Heart right ventricle (tissue), 16 donors: ENCODE data around the gene FRMPD1. TPM values are rescaled to one million over a fixed set of nuclear protein-coding genes. Genes with fewer than 3 reads are reported as not detected.

Source experiments
- ATAC-seq, 8 donors: fragments of 200-7000 bp; cut with Tn5 transposase; one replicate each; pipeline ENCODE4 v1.9.1; 2020; ENCODE audit warnings: mild to moderate bottlenecking in 8 of 8, moderate library complexity in 8 of 8, moderate number of reproducible peaks in 1 of 8
- DNase-seq, 2 donors: peaks; one replicate each; pipeline ENCODE4 v3.0.0-alpha.2; 2020
- H3K27ac ChIP-seq, 10 donors: fragments of 200-600 bp; sonication (generic) in 2 of 10; one replicate each; pipeline versions ENCODE4 v1.5.0 to v1.8.0; 2020 to 2022; ENCODE audit warnings: mild to moderate bottlenecking in 3 of 10
- H3K27me3 ChIP-seq, 7 donors: fragments of 200-600 bp; one replicate each; pipeline ENCODE4 v1.8.0; 2021 to 2022; ENCODE audit warnings: mild to moderate bottlenecking in 2 of 7
- H3K36me3 ChIP-seq, 9 donors: fragments of 200-600 bp; sonication (generic) in 1 of 9; one replicate each; pipeline versions ENCODE4 v1.5.0 to v1.8.0; 2020 to 2022; ENCODE audit warnings: mild to moderate bottlenecking in 2 of 9
- H3K4me1 ChIP-seq, 9 donors: fragments of 200-600 bp; sonication (generic) in 1 of 9; one replicate each; pipeline versions ENCODE4 v1.5.0 to v1.8.0; 2020 to 2022; ENCODE audit warnings: mild to moderate bottlenecking in 4 of 9
- H3K4me3 ChIP-seq, 10 donors: fragments of 200-600 bp; sonication (generic) in 2 of 10; one replicate each; pipeline versions ENCODE4 v1.5.0 to v1.8.0; 2020 to 2022; ENCODE audit warnings: mild to moderate bottlenecking in 7 of 10, moderate library complexity in 2 of 10
- H3K9me3 ChIP-seq, 11 donors: fragments of 200-600 bp in 10 of 11; sonication (generic) in 2 of 11; one replicate each; pipeline versions ENCODE4 v1.5.0 to v1.8.0; 2013 to 2022; ENCODE audit warnings: mild to moderate bottlenecking in 2 of 11, control low read depth in 1 of 11, moderate library complexity in 1 of 11
- CTCF ChIP-seq, 9 donors: fragments of 200-600 bp; sonication (generic) in 2 of 9; IDR thresholded peaks; one replicate each; pipeline versions ENCODE4 v1.5.0 to v1.8.0; 2021 to 2022; ENCODE audit warnings: antibody characterized with exemption in 9 of 9, mild to moderate bottlenecking in 5 of 9, moderate library complexity in 1 of 9
- WGBS, 2 donors: extraction: QIAGEN DNeasy Blood & Tissue Kit; methylation state at CpG; one replicate each; pipeline ENCODE4 v1.1.7; 2013; ENCODE audit warnings: inconsistent platforms in 1 of 2; 5-methylcytosine and 5-hydroxymethylcytosine counted together
- intact Hi-C, 10 donors: fragments of 100-400 bp; cut with DNase I; formaldehyde crosslinking; loops; one replicate each; pipeline versions ENCODE4 v1.11.1 to v1.14.2; 2022
- polyA plus RNA-seq, 2 donors: library from polyadenylated mRNA; stranded (reverse); fragments of 200-250 nt; gene quantifications; one replicate each; pipeline ENCODE4 v1.2.3, GENCODE V29; 2013
- total RNA-seq, 10 donors: library from RNA; stranded (reverse); fragmentation: NEBNext Ultra II Directional in 3 of 10; extraction: Animal tissue kit (Norgen Biotek cat#: 25700) in 3 of 10; gene quantifications; one replicate each; pipeline versions ENCODE4 v1.2.1 to v1.2.4, GENCODE V29; 2021 to 2023
- donor health status: Arrhythmogenic right ventricular cardiomyopathy.
- donor health status: ischemic (EF 13 %, LVEDD 7.1; RV severe dilation, severe dysfunction).
- donor health status: healthy with polysubstance abuse.
- donor health status: DM: no; HTN: yes; CAD: no.
- donor health status: DM: no; HTN: no; CAD: no.
- donor health status: ischemic (EF 25% LVEDD 6.9; RV normal size, moderate dysfunction).
- donor health status: ischemic (EF 25% LVEDD 5.7; RV mildly dilated, moderate dysfunction).
- donor health status: healthy.
- donor health status: DM: yes; HTN: yes; CAD: no.
- donor health status: Ischemic cardiomyopathy.
- donor health status: ischemic (EF 35%, LVEDD 5.7; RV mildly dilated, moderate dysfunction).
- donor health status: nonischemic (EF 11% LVEDD 7.7; RV severe dilation, severe dysfunction).
- donor health status: DM: yes; HTN: yes; CAD: no.
- donor health status: PGD.
- donor health status: ischemic (EF 29% LVEDD 5.4; RV normal size, mild dysfunction).
- donor health status: nonischemic (EF 23%, LVEDD 6.1; RV moderate dilation, normal function).

FRMPD1 gene
- total and polyA plus RNA-seq, 12 donors = 0.03 to 1.7 (median 0.63) TPM

GRCh38 chr9:37778534-37778933, 127.8 kb downstream of the FRMPD1 start:
- no peak for TF ChIP-seq CTCF (IDR thresholded peaks at IDR 0.05)
- intact Hi-C loops = no loop called here
- ATAC-seq = no peak
- Histone ChIP-seq H3K36me3 (peaks cover 0 to 100% (median 50%) of the 10 kb centered on the region in 9 donors), H3K27ac (no peak overlapping the region), H3K27me3 (no peaks in the 10 kb centered on the region), H3K4me1 (peaks cover 0 to 12% (median 6%) of the 10 kb centered on the region in 9 donors), H3K4me3 (no peak overlapping the region), H3K9me3 (no peaks in the 10 kb centered on the region)
- 82 to 92% methylated on average over 2 of the region's 2 CpGs for WGBS, 2 donors
- DNase-seq = no peak

GRCh38 chr9:37784291-37784615, 133.5 kb downstream of the FRMPD1 start:
- Histone ChIP-seq H3K36me3 (peaks cover 0 to 45% (median 35%) of the 10 kb centered on the region in 9 donors), H3K4me3 (peak overlapping the region; percentile 57 to 99 (median 89)), H3K27ac (peak overlapping the region in 9 of 10 donors; percentile 72 to 89 (median 79)), H3K4me1 (peaks cover 0 to 28% (median 25%) of the 10 kb centered on the region in 9 donors), H3K9me3 (no peaks in the 10 kb centered on the region), H3K27me3 (peaks cover 0 to 14% (median 6%) of the 10 kb centered on the region in 7 donors)
- no peak for DNase-seq
- no peak for TF ChIP-seq CTCF (IDR thresholded peaks at IDR 0.05)
- intact Hi-C loops = loop anchor here in 4 of 10 donors (2.0 to 10.0 kb wide), 3 partner anchors 17 to 199 kb away; partner anchors contain the start of genes DCAF10 (in 1 of the 4) and TOMM5 (in 1 of the 4)
- no peak for ATAC-seq
- 0 to 3% methylated on average over 6 of the region's 6 CpGs for WGBS, 2 donors

GRCh38 chr9:37784616-37785483, 134.1 kb downstream of the FRMPD1 start, which contains the start of gene EXOSC3:
TSS of gene EXOSC3 (minus strand) at chr9:37785064. CDS start at chr9:37785044, 20 bp downstream.
- DNase-seq = peak; percentile 88 to 92
- peak in 3 of 9 donors; percentile 22 to 34 (median 23) for TF ChIP-seq CTCF (IDR thresholded peaks at IDR 0.05)
- H3K36me3 ChIP-seq = peaks cover 0 to 39% (median 29%) of the 10 kb centered on the region in 9 donors
- peak within 1 kb of the TSS in 9 of 10 donors; percentile 72 to 89 (median 79) for H3K27ac ChIP-seq
- peaks cover 0 to 14% (median 6%) of the 10 kb centered on the region in 7 donors for H3K27me3 ChIP-seq
- peak within 1 kb of the TSS; percentile 57 to 99 (median 89) for H3K4me3 ChIP-seq
- no peaks in the 10 kb centered on the region for H3K9me3 ChIP-seq
- peak; percentile 94 to 98 (median 98) for ATAC-seq
- H3K4me1 ChIP-seq = peaks cover 0 to 28% (median 25%) of the 10 kb centered on the region in 9 donors
- intact Hi-C loops = loop anchor here in 5 of 10 donors (1.0 to 10.0 kb wide), 4 partner anchors 15 to 200 kb away; partner anchors contain the start of genes DCAF10 (in 3 of the 5) and TOMM5 (in 1 of the 5)
- 1% methylated on average over 73 of the region's 73 CpGs for WGBS, 2 donors

GRCh38 chr9:37787059-37787458, 136.3 kb downstream of the FRMPD1 start:
- intact Hi-C loops = loop anchor here in 3 of 10 donors (10.0 kb wide), 2 partner anchors 192 to 202 kb away; partner anchors contain the start of gene TOMM5 (in 1 of the 3)
- DNase-seq (no peak), ATAC-seq (peak in 1 of 8 donors; percentile 24)
- TF ChIP-seq CTCF (IDR thresholded peaks at IDR 0.05) = no peak
- H3K36me3 ChIP-seq = peaks cover 0 to 17% (median 14%) of the 10 kb centered on the region in 9 donors
- peaks cover 0 to 28% (median 25%) of the 10 kb centered on the region in 9 donors for H3K4me1 ChIP-seq
- no peak overlapping the region for H3K27ac ChIP-seq
- peaks cover 0 to 14% (median 6%) of the 10 kb centered on the region in 7 donors for H3K27me3 ChIP-seq
- no peak overlapping the region for H3K4me3 ChIP-seq
- 36 to 44% methylated on average over 44 to 45 of the region's 45 CpGs for WGBS, 2 donors
- no peaks in the 10 kb centered on the region for H3K9me3 ChIP-seq
